SK-N-SH (cell line): ENCODE results near the gene LFNG. TPM values are rescaled to one million over a fixed set of nuclear protein-coding genes. Genes with fewer than 3 reads are reported as not detected.

ENCODE experiments used
- CTCF ChIA-PET: fragments of 300-600, 350-600 bp; formaldehyde crosslinking; extraction: SDS; loops from one replicate; lab custom pipeline; 2021; lab: Yijun Ruan, JAX
- POLR2A ChIA-PET: fragments of 350-600 bp; sonication (Branson Sonifier 250); formaldehyde crosslinking; extraction: SDS; loops from one replicate; lab custom pipeline; 2020; ENCODE audit warnings: antibody characterized with exemption, inconsistent platforms; lab: Yijun Ruan, JAX
- DNase-seq: peaks from one replicate; pipeline ENCODE4 v3.0.0; 2012
- H2AFZ ChIP-seq: fragments of 200-600 bp; sonication (generic); 2 replicates; pipeline ENCODE4 v1.8.1; 2016; ENCODE audit warnings: antibody characterized with exemption, mild to moderate bottlenecking, low read depth
- H3F3A ChIP-seq: fragments of 200-600 bp; sonication (generic); replicated peaks from 2 replicates; pipeline ENCODE3; 2016; ENCODE audit warnings: antibody characterized with exemption, mild to moderate bottlenecking; ENCODE audit not compliant: insufficient read depth
- H3K27ac ChIP-seq, 2 experiments: fragments of 200-500 bp in 1 of 2; fragments of 200-600 bp in 1 of 2; sonication (Bioruptor generic) in 1 of 2; sonication (generic), shearing (Covaris generic) in 1 of 2; 2 replicates each; pipeline versions ENCODE4 v1.5.1 to v1.6.1; 2014 to 2016; ENCODE audit warnings: low read depth in 2 of 2, inconsistent platforms in 1 of 2, low read length in 1 of 2, mild to moderate bottlenecking in 1 of 2, mixed read lengths in 1 of 2
- H3K27me3 ChIP-seq: fragments of 200-600 bp; sonication (generic), shearing (Covaris generic); 2 replicates; pipeline ENCODE4 v1.6.1; 2016; ENCODE audit warnings: mixed run types; ENCODE audit not compliant: insufficient read depth
- H3K36me3 ChIP-seq, 2 experiments: fragments of 200-500 bp in 1 of 2; fragments of 200-600 bp in 1 of 2; sonication (Bioruptor generic) in 1 of 2; sonication (generic) in 1 of 2; replicated peaks in 1 of 2; 2 replicates each; pipeline versions ENCODE3 to v1.5.1; 2014 to 2016; ENCODE audit warnings: low read length in 1 of 2, mild to moderate bottlenecking in 1 of 2; ENCODE audit not compliant: insufficient read depth in 2 of 2, control insufficient read depth in 1 of 2
- H3K4me1 ChIP-seq, 2 experiments: fragments of 200-500 bp in 1 of 2; fragments of 200-600 bp in 1 of 2; sonication (Bioruptor generic) in 1 of 2; sonication (generic), shearing (Covaris generic) in 1 of 2; 2 replicates each; pipeline versions ENCODE4 v1.5.1 to v1.6.1; 2014 to 2016; ENCODE audit warnings: low read depth in 1 of 2, low read length in 1 of 2, mixed run types in 1 of 2; ENCODE audit not compliant: insufficient read depth in 2 of 2, control insufficient read depth in 1 of 2
- H3K4me2 ChIP-seq: fragments of 200-600 bp; sonication (generic), shearing (Covaris generic); 2 replicates; pipeline ENCODE4 v1.6.1; 2017; ENCODE audit warnings: mixed run types
- H3K4me3 ChIP-seq, 2 experiments: fragments of 200-500 bp in 1 of 2; fragments of 200-600 bp in 1 of 2; sonication (Bioruptor generic) in 1 of 2; sonication (generic), shearing (Covaris generic) in 1 of 2; 2 replicates each; pipeline versions ENCODE4 v1.5.1 to v1.8.1; 2014 to 2016; ENCODE audit warnings: low read depth in 2 of 2, inconsistent platforms in 1 of 2, low read length in 1 of 2, mild to moderate bottlenecking in 1 of 2, mixed read lengths in 1 of 2, moderate library complexity in 1 of 2
- H3K79me2 ChIP-seq: fragments of 200-600 bp; sonication (generic); 2 replicates; pipeline ENCODE4 v1.8.1; 2017; ENCODE audit warnings: mild to moderate bottlenecking; ENCODE audit not compliant: insufficient read depth
- H3K9ac ChIP-seq: fragments of 200-600 bp; sonication (generic); 2 replicates; pipeline ENCODE4 v1.6.1; 2017; ENCODE audit warnings: mixed run types
- H3K9me2 ChIP-seq: fragments of 200-600 bp; sonication (generic); 2 replicates; pipeline ENCODE4 v1.6.1; 2017; ENCODE audit warnings: mixed run types
- H3K9me3 ChIP-seq: fragments of 200-600 bp; sonication (generic); 2 replicates; pipeline ENCODE4 v1.6.1; 2017; ENCODE audit warnings: mixed run types, mild to moderate bottlenecking, moderate library complexity
- H4K20me1 ChIP-seq: fragments of 200-600 bp; sonication (generic); 2 replicates; pipeline ENCODE4 v1.6.1; 2017; ENCODE audit warnings: mild to moderate bottlenecking, mixed run types; ENCODE audit not compliant: insufficient read depth
- CTCF ChIP-seq: fragments of 200-600 bp; sonication (generic); IDR thresholded peaks from 2 replicates; pipeline ENCODE4 v1.6.1; 2017; ENCODE audit warnings: antibody characterized with exemption, mild to moderate bottlenecking, moderate library complexity
- ELF1 ChIP-seq: IDR thresholded peaks from 2 replicates; pipeline ENCODE4 v1.4.0; 2012
- EP300 ChIP-seq, 2 experiments: IDR thresholded peaks; 2 replicates each; pipeline versions ENCODE4 v1.4.0 to v1.6.1; 2012; ENCODE audit warnings: borderline replicate concordance in 1 of 2, low read depth in 1 of 2, low read length in 1 of 2
- EZH2phosphoT487 ChIP-seq: fragments of 200-600 bp; sonication (generic); IDR thresholded peaks from 2 replicates; pipeline ENCODE4 v1.6.1; 2017; ENCODE audit warnings: low read depth, mixed run types, mild to moderate bottlenecking, antibody characterized with exemption, moderate library complexity, borderline replicate concordance
- FOSL2 ChIP-seq: IDR thresholded peaks from 2 replicates; pipeline ENCODE4 v1.4.0; 2012; ENCODE audit warnings: low read depth, mild to moderate bottlenecking, moderate library complexity, borderline replicate concordance
- GATA2 ChIP-seq: sonication (generic); formaldehyde crosslinking; IDR thresholded peaks from 2 replicates; pipeline ENCODE4 v1.5.0; 2020; ENCODE audit warnings: mild to moderate bottlenecking, missing genetic modification reagents
- IRF3 ChIP-seq: fragments of 150-350 bp; IDR thresholded peaks from 2 replicates; pipeline ENCODE4 v1.6.1; 2016; ENCODE audit warnings: mild to moderate bottlenecking, low read depth, low read length
- MAX ChIP-seq: IDR thresholded peaks from 2 replicates; pipeline ENCODE4 v1.4.0; 2012; ENCODE audit warnings: low read depth
- MXI1 ChIP-seq: IDR thresholded peaks from 2 replicates; pipeline ENCODE4 v1.6.1; 2012; ENCODE audit warnings: mild to moderate bottlenecking, low read depth, low read length, improper control_type of control experiment
- NFIC ChIP-seq: IDR thresholded peaks from 2 replicates; pipeline ENCODE4 v1.4.0; 2012; ENCODE audit warnings: borderline replicate concordance
- PBX3 ChIP-seq: IDR thresholded peaks from 2 replicates; pipeline ENCODE4; 2012
- POLR2AphosphoS5 ChIP-seq: IDR thresholded peaks from 2 replicates; pipeline ENCODE4 v1.6.1; 2012; ENCODE audit warnings: low read depth, low read length
- RAD21 ChIP-seq: IDR thresholded peaks from 2 replicates; pipeline ENCODE4 v1.6.1; 2012; ENCODE audit warnings: mild to moderate bottlenecking, low read length
- RCOR1 ChIP-seq: fragments of 150-350 bp; IDR thresholded peaks from 2 replicates; pipeline ENCODE4 v1.6.1; 2017; ENCODE audit warnings: antibody characterized with exemption, low read length
- REST ChIP-seq: IDR thresholded peaks from 2 replicates; pipeline ENCODE4 v1.6.1; 2012; ENCODE audit warnings: mild to moderate bottlenecking, low read depth, low read length, moderate library complexity
- TAF1 ChIP-seq: IDR thresholded peaks from 2 replicates; pipeline ENCODE4 v1.6.1; 2012; ENCODE audit warnings: low read depth, mild to moderate bottlenecking, low read length, moderate library complexity, borderline replicate concordance
- TCF12 ChIP-seq: IDR thresholded peaks from 2 replicates; pipeline ENCODE4 v1.4.0; 2012
- TEAD4 ChIP-seq: IDR thresholded peaks from 2 replicates; pipeline ENCODE4 v1.4.0; 2012; ENCODE audit warnings: mild to moderate bottlenecking, borderline replicate concordance; ENCODE audit not compliant: insufficient read depth
- ZBTB33 ChIP-seq: IDR thresholded peaks from 2 replicates; pipeline ENCODE4 v1.4.0; 2012; ENCODE audit warnings: low read depth, borderline replicate concordance
- WGBS: methylation state at CpG from one replicate; pipeline ENCODE4 v1.1.6; 2017; ENCODE audit warnings: low lambda C conversion rate; 5-methylcytosine and 5-hydroxymethylcytosine counted together
- polyA plus RNA-seq, 3 experiments: library from polyadenylated mRNA; depleted of rRNA; stranded (reverse); fragments of >200 nt; gene quantifications; 2 replicates each; pipeline ENCODE4 v1.2.3, GENCODE V29; 2012

LFNG gene
- polyA plus RNA-seq, 1 of the 3 experiments (the other 2 are of a cell fraction), result 9.4 TPM

- no peaks in the 10 kb centered on the region for H3K9me3 ChIP-seq
- H3K9me2 ChIP-seq, result no peaks in the 10 kb centered on the region
- POLR2A ChIA-PET, result no interaction called here
- peaks cover under 1% of the 10 kb centered on the region for H3F3A ChIP-seq
- DNase-seq, result no peak
- peaks cover 4 to 8% of the 10 kb centered on the region in 2 experiments for H3K36me3 ChIP-seq
- peaks cover 26% of the 10 kb centered on the region; the same call in 1 of the 2 replicates for H3K79me2 ChIP-seq
- no peak for TF ChIP-seq RAD21
- TF ChIP-seq REST, result no peak
- no peak for TF ChIP-seq POLR2AphosphoS5
- no peak for TF ChIP-seq RCOR1
- TF ChIP-seq PBX3, result no peak
- TF ChIP-seq IRF3, result no peak
- no peak for TF ChIP-seq GATA2 (CRISPR knock-in tag)
- no peak for TF ChIP-seq TAF1
- no peak for TF ChIP-seq MXI1
- no peak for TF ChIP-seq EZH2phosphoT487
- TF ChIP-seq ELF1, result no peak
- no peak for TF ChIP-seq NFIC
- TF ChIP-seq MAX, result no peak
- no peak for TF ChIP-seq TEAD4
- TF ChIP-seq TCF12, result no peak
- TF ChIP-seq CTCF, result no peak
- no peak for TF ChIP-seq FOSL2
- no peak for TF ChIP-seq ZBTB33
- no peak for TF ChIP-seq EP300 (IDR thresholded peaks at IDR 0.05; ENCODE audit: borderline replicate concordance in 1 of 2, low read depth in 1 of 2, low read length in 1 of 2)
- TF ChIP-seq, all 33 proteins: peak for 0
- H3K27ac ChIP-seq, result no peak overlapping the region
- no peak overlapping the region for H2AFZ ChIP-seq
- H3K9ac ChIP-seq, result no peak overlapping the region
- no peaks in the 10 kb centered on the region for H3K27me3 ChIP-seq
- no peak overlapping the region for H3K4me3 ChIP-seq
- no peaks in the 10 kb centered on the region for H3K4me1 ChIP-seq
- CTCF ChIA-PET, result interaction anchor here (0.6 to 3.1 kb wide), 36 partner anchors 9 to 275 kb away, joined by 3 to 14 read pairs (median 4); partner anchors contain the start of genes BRAT1 and IQCE
- H3K4me2 ChIP-seq, result no peak overlapping the region
- WGBS, result 93% methylated on average over 28 of the region's 28 CpGs
- H4K20me1 ChIP-seq, result no peaks in the 10 kb centered on the region
Observed at GRCh38 chr7:2566890-2567678, 47.5 kb downstream of the LFNG start.
